ENCODE data around the gene PLIN5. TPM values are rescaled to one million over a fixed set of nuclear protein-coding genes. Genes with fewer than 3 reads are reported as not detected.

The PLIN5 gene
- total RNA-seq, 1 donor from 2014 or later = 0.06 TPM

GRCh38 chr19:4580021-4580901 lies 45.2 kb upstream of the PLIN5 start:
- no peak overlapping the region for H3K4me3 ChIP-seq (ENCODE audit: low read depth, low read length)
- TF ChIP-seq CTCF (conservative IDR thresholded peaks at IDR 0.05; ENCODE audit: low read depth, low read length) = no peak
- no peak for DNase-seq (ENCODE audit: low read depth)

GRCh38 chr19:4579389-4579788 lies 44.4 kb upstream of the PLIN5 start:
- no peak for TF ChIP-seq CTCF (conservative IDR thresholded peaks at IDR 0.05; ENCODE audit: low read depth, low read length)
- H3K4me3 ChIP-seq (ENCODE audit: low read depth, low read length) = no peak overlapping the region
- no peak for DNase-seq (ENCODE audit: low read depth)

- no peak for TF ChIP-seq CTCF (conservative IDR thresholded peaks at IDR 0.05; ENCODE audit: low read depth, low read length)
- no peak overlapping the region for H3K4me3 ChIP-seq (ENCODE audit: low read depth, low read length)
- DNase-seq (ENCODE audit: low read depth) = no peak
These were observed 43.7 kb upstream of the PLIN5 start for GRCh38 chr19:4578552-4579248.

GRCh38 chr19:4577020-4577782 lies 42.2 kb upstream of the PLIN5 start:
- DNase-seq (ENCODE audit: low read depth) = no peak
- no peak for TF ChIP-seq CTCF (conservative IDR thresholded peaks at IDR 0.05; ENCODE audit: low read depth, low read length)
- no peak overlapping the region for H3K4me3 ChIP-seq (ENCODE audit: low read depth, low read length)

- no peak for DNase-seq (ENCODE audit: low read depth)
- H3K4me3 ChIP-seq (ENCODE audit: low read depth, low read length) = no peak overlapping the region
- peak; percentile 84 for TF ChIP-seq CTCF (conservative IDR thresholded peaks at IDR 0.05; ENCODE audit: low read depth, low read length)
These were observed 41.3 kb upstream of the PLIN5 start for GRCh38 chr19:4576016-4576933.
